K562 (cell line): ENCODE measurements around the gene GALNT12. TPM values are rescaled to one million over a fixed set of nuclear protein-coding genes. Genes with fewer than 3 reads are reported as not detected.

ENCODE experiments used
- BHLHE40 ChIP-seq: IDR thresholded peaks from 2 replicates; pipeline ENCODE4 v1.6.1; 2011; ENCODE audit warnings: low read length, improper control_type of control experiment
- BMI1 ChIP-seq: fragments of 150-350 bp; IDR thresholded peaks from 2 replicates; pipeline ENCODE4 v1.6.1; 2014; ENCODE audit warnings: low read length
- CCNT2 ChIP-seq: IDR thresholded peaks from 2 replicates; pipeline ENCODE4 v1.6.1; 2011; ENCODE audit warnings: borderline replicate concordance, low read depth, mild to moderate bottlenecking, moderate library complexity, mixed read lengths, low read length; ENCODE audit not compliant: insufficient read length; ENCODE audit errors: extremely low read depth
- CHD2 ChIP-seq: IDR thresholded peaks from 2 replicates; pipeline ENCODE4 v1.6.1; 2011; ENCODE audit warnings: low read depth, low read length
- ELF4 ChIP-seq: fragments of 450-650 bp; formaldehyde crosslinking; IDR thresholded peaks from 2 replicates; pipeline ENCODE4 v1.4.0; 2022; ENCODE audit warnings: missing genetic modification characterization
- FIP1L1 ChIP-seq: fragments of 200-400 bp; formaldehyde crosslinking; IDR thresholded peaks from 2 replicates; pipeline ENCODE4 v1.6.1; 2018; ENCODE audit warnings: mild to moderate bottlenecking, low read depth, low read length; ENCODE audit not compliant: poor library complexity, severe bottlenecking
- FOXJ3 ChIP-seq: sonication (generic); formaldehyde crosslinking; IDR thresholded peaks from 2 replicates; pipeline ENCODE4 v1.4.0; 2020; ENCODE audit warnings: mild to moderate bottlenecking, missing genetic modification reagents
- L3MBTL2 ChIP-seq: fragments of 450-650 bp; IDR thresholded peaks from 2 replicates; pipeline ENCODE4 v1.6.1; 2016; ENCODE audit warnings: mild to moderate bottlenecking, moderate library complexity
- OTX1 ChIP-seq: fragments of 450-650 bp; formaldehyde crosslinking; IDR thresholded peaks from 2 replicates; pipeline ENCODE4 v1.4.0; 2022; ENCODE audit warnings: mild to moderate bottlenecking
- PHF8 ChIP-seq: fragments of 200-600 bp; sonication (generic); IDR thresholded peaks from 2 replicates; pipeline ENCODE4 v1.6.1; 2012; ENCODE audit warnings: mixed run types, mild to moderate bottlenecking, inconsistent platforms, low read length, moderate library complexity, borderline replicate concordance
- SRF ChIP-seq, 2 experiments: fragments of 250-450, 450-650 bp in 1 of 2; sonication (Bioruptor Pico) in 1 of 2; sonication (generic) in 1 of 2; formaldehyde crosslinking; IDR thresholded peaks; 2 replicates each; pipeline versions ENCODE4 v1.5.0 to v1.5.1; 2020 to 2022; ENCODE audit warnings: mild to moderate bottlenecking in 1 of 2, missing genetic modification reagents in 1 of 2
- ZBTB17 ChIP-seq: fragments of 450-650 bp; formaldehyde crosslinking; IDR thresholded peaks from 2 replicates; pipeline ENCODE4 v1.4.0; 2020; ENCODE audit warnings: mild to moderate bottlenecking
- ZNF175 ChIP-seq: fragments of 200-800 bp; sonication (Bioruptor generic); IDR thresholded peaks from 2 replicates; pipeline ENCODE4 v1.6.1; 2016; ENCODE audit warnings: low read depth, mild to moderate bottlenecking, missing genetic modification characterization, missing compliant biosample characterization
- polyA plus RNA-seq, 8 experiments: library from polyadenylated mRNA; depleted of rRNA in 4 of 8; stranded (reverse) in 5 of 8; unstranded in 3 of 8; fragments of >200 nt; fragmentation: Nextera tagmentation in 2 of 8; fragmentation: Illumina TruSeq in 1 of 8; extraction: Ambion mirVana in 2 of 8; extraction: Trizol in 1 of 8; gene quantifications; 2 replicates each; pipeline versions ENCODE4 v1.2.1 to v1.2.3, GENCODE V29; 2011 to 2014; ENCODE audit warnings: inconsistent platforms in 1 of 8, missing spikeins in 1 of 8
- total RNA-seq, 7 experiments: library from RNA; depleted of rRNA in 6 of 7; stranded (reverse); fragments of >200 nt in 6 of 7; fragmentation: Illumina TruSeq in 2 of 7; extraction: Trizol in 2 of 7; gene quantifications; 2 replicates each; pipeline versions ENCODE4 v1.2.1 to v1.2.3, GENCODE V29; 2011 to 2021; ENCODE audit warnings: low replicate concordance in 1 of 7
- TF ChIP-seq, protein P1 (sequence below): sonication (generic); formaldehyde crosslinking; IDR thresholded peaks from 2 replicates; pipeline ENCODE4 v1.8.0; 2022; ENCODE audit warnings: mild to moderate bottlenecking, missing genetic modification reagents, borderline replicate concordance
- TF ChIP-seq, protein P2 (sequence below): fragments of 450-650 bp; formaldehyde crosslinking; conservative IDR thresholded peaks from 2 replicates; pipeline ENCODE4 v1.4.0; 2022; ENCODE audit warnings: mild to moderate bottlenecking, missing genetic modification characterization
- TF ChIP-seq, protein P3 (sequence below), 2 experiments: fragments of 250-450 bp in 1 of 2; fragments of 450-650 bp in 1 of 2; sonication (Bioruptor Pico) in 1 of 2; IDR thresholded peaks; 2 replicates each; pipeline versions ENCODE4 v1.6.1 to v1.8.0; 2016 to 2021; ENCODE audit warnings: mild to moderate bottlenecking in 2 of 2, moderate library complexity in 2 of 2, missing compliant biosample characterization in 1 of 2, missing genetic modification characterization in 1 of 2
- TF ChIP-seq, protein P4 (sequence below), 2 experiments: fragments of 450-650 bp in 1 of 2; sonication (generic) in 1 of 2; formaldehyde crosslinking; conservative IDR thresholded peaks; 2 replicates each; pipeline versions ENCODE4 v1.4.0 to v1.8.1; 2020 to 2022; ENCODE audit warnings: mild to moderate bottlenecking in 1 of 2, missing genetic modification reagents in 1 of 2
- TF ChIP-seq, protein P5 (sequence below): sonication (generic); formaldehyde crosslinking; IDR thresholded peaks from 2 replicates; pipeline ENCODE4 v1.8.1; 2023; ENCODE audit warnings: mild to moderate bottlenecking, missing genetic modification reagents

Gene GALNT12
- total and polyA plus RNA-seq, 9 of the 15 experiments (the other 6 are each of a cell fraction or from before 2014, with no cell fraction given) = 29.7 to 82.9 (median 44.2) TPM

DNA sequence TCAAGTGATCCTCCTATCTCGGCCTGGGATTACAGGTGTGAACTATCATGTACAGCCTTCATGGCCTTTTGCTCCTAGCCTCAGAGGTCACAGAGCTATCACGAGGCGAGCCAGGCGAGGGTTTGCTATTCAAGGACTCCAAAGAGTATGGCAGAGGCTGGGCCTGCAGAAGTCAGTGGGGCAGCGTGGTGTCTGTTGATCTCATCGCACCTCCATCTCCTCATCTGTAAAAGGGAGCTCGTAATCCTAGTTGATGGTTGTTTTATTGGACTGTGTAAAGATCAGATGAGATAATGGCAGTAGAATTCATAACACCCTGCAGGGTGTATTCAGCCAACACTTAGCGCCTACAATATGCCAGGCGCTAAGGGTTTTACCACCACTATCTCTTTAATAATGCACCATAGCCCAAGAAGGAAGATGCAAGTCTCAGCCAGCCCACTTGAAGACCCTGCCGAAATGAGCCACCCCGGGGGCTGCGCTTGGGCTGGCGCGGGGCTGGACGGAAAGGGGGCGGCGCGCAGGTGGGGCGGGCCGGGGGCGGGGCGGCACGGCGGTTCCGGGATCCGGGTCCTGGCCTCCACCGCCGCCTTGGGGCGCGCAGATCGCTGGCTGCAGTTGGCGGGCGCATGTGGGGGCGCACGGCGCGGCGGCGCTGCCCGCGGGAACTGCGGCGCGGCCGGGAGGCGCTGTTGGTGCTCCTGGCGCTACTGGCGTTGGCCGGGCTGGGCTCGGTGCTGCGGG lies at the start of gene GALNT12 (continued):
- TF ChIP-seq, protein P1, sequence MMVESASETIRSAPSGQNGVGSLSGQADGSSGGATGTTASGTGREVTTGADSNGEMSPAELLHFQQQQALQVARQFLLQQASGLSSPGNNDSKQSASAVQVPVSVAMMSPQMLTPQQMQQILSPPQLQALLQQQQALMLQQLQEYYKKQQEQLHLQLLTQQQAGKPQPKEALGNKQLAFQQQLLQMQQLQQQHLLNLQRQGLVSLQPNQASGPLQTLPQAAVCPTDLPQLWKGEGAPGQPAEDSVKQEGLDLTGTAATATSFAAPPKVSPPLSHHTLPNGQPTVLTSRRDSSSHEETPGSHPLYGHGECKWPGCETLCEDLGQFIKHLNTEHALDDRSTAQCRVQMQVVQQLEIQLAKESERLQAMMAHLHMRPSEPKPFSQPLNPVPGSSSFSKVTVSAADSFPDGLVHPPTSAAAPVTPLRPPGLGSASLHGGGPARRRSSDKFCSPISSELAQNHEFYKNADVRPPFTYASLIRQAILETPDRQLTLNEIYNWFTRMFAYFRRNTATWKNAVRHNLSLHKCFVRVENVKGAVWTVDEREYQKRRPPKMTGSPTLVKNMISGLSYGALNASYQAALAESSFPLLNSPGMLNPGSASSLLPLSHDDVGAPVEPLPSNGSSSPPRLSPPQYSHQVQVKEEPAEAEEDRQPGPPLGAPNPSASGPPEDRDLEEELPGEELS (CRISPR knock-in tag) = no peak
- TF ChIP-seq BMI1 (no peak), FIP1L1 (no peak), ELF4 (CRISPR knock-in tag) (0 out of 2 replicates have a peak, but pooled peaks have one; percentile 31), CHD2 (no peak), FOXJ3 (CRISPR knock-in tag) (no peak), PHF8 (peak; percentile 68; the same call in 1 of the 2 replicates), SRF (CRISPR knock-in tag; IDR thresholded peaks at IDR 0.05) (no peak), CCNT2 (peak; percentile 24), ZBTB17 (no peak), ZNF175 (CRISPR knock-in tag) (no peak), L3MBTL2 (peak; percentile 87), BHLHE40 (no peak), OTX1 (no peak)
- TF ChIP-seq, protein P2, sequence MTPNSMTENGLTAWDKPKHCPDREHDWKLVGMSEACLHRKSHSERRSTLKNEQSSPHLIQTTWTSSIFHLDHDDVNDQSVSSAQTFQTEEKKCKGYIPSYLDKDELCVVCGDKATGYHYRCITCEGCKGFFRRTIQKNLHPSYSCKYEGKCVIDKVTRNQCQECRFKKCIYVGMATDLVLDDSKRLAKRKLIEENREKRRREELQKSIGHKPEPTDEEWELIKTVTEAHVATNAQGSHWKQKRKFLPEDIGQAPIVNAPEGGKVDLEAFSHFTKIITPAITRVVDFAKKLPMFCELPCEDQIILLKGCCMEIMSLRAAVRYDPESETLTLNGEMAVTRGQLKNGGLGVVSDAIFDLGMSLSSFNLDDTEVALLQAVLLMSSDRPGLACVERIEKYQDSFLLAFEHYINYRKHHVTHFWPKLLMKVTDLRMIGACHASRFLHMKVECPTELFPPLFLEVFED (CRISPR knock-in tag) = no peak
- TF ChIP-seq, protein P3, sequence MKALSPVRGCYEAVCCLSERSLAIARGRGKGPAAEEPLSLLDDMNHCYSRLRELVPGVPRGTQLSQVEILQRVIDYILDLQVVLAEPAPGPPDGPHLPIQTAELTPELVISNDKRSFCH (CRISPR knock-in tag; IDR thresholded peaks at IDR 0.05) = no peak
- TF ChIP-seq, protein P3 (tag; IDR thresholded peaks at IDR 0.05) = peak; percentile 49; the same call in 1 of the 2 replicates
- TF ChIP-seq, protein P4, sequence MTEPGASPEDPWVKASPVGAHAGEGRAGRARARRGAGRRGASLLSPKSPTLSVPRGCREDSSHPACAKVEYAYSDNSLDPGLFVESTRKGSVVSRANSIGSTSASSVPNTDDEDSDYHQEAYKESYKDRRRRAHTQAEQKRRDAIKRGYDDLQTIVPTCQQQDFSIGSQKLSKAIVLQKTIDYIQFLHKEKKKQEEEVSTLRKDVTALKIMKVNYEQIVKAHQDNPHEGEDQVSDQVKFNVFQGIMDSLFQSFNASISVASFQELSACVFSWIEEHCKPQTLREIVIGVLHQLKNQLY (CRISPR knock-in tag; conservative IDR thresholded peaks at IDR 0.05) = no peak
- TF ChIP-seq, protein P5, sequence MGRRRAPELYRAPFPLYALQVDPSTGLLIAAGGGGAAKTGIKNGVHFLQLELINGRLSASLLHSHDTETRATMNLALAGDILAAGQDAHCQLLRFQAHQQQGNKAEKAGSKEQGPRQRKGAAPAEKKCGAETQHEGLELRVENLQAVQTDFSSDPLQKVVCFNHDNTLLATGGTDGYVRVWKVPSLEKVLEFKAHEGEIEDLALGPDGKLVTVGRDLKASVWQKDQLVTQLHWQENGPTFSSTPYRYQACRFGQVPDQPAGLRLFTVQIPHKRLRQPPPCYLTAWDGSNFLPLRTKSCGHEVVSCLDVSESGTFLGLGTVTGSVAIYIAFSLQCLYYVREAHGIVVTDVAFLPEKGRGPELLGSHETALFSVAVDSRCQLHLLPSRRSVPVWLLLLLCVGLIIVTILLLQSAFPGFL (CRISPR knock-in tag) = no peak
